HepG2 (cell line): ENCODE data around the gene CTDSP1. TPM values are rescaled to one million over a fixed set of nuclear protein-coding genes. Genes with fewer than 3 reads are reported as not detected.

Experiments
- ATAC-seq: fragments of 200-7000 bp; cut with Tn5 transposase; 3 replicates; pipeline ENCODE4 v1.9.1; 2020; ENCODE audit warnings: mild to moderate bottlenecking, moderate library complexity
- BruUV-seq: library from RNA; stranded (reverse); fragments of 400-500 nt; replicated peaks from 2 replicates; lab custom pipeline; 2021; lab: Mats Ljungman, UMichigan
- CTCF ChIA-PET: fragments of 300-600 bp; formaldehyde crosslinking; extraction: SDS; loops from one replicate; lab custom pipeline; 2021; ENCODE audit warnings: low total read pairs, inconsistent platforms, low intra/inter-chr PET ratio; lab: Yijun Ruan, JAX
- POLR2A ChIA-PET: fragments of 350-600 bp; sonication (Branson Sonifier 250); formaldehyde crosslinking; loops from one replicate; lab custom pipeline; 2020; ENCODE audit warnings: antibody characterized with exemption, inconsistent platforms; lab: Yijun Ruan, JAX
- DNase-seq: peaks from one replicate; pipeline ENCODE4 v3.0.0-alpha.2; 2015; ENCODE audit warnings: low spot score
- FAIRE-seq: peaks from 3 replicates; lab custom pipeline; 2011; peaks lifted over from hg19 to GRCh38; lab: Jason Lieb, UNC
- H2AFZ ChIP-seq: one replicate; pipeline ENCODE4 v1.6.1; 2011; ENCODE audit warnings: low read length, inconsistent platforms
- H3K27ac ChIP-seq: fragments of 300-600 bp; 3 replicates; pipeline ENCODE4 v1.8.0; 2011; ENCODE audit warnings: mixed run types, mild to moderate bottlenecking, mixed read lengths, low read length, inconsistent platforms; ENCODE audit not compliant: insufficient read depth; ENCODE audit errors: extremely low read length
- H3K27me3 ChIP-seq, 2 experiments: fragments of 200-600 bp in 1 of 2; 2 replicates in 1 of 2; 3 replicates in 1 of 2; pipeline versions ENCODE4 v1.6.0 to v1.8.0; 2011; ENCODE audit warnings: low read length in 2 of 2, mild to moderate bottlenecking in 2 of 2, moderate library complexity in 2 of 2, inconsistent platforms in 1 of 2; ENCODE audit not compliant: insufficient read depth in 2 of 2, control insufficient read depth in 1 of 2
- H3K36me3 ChIP-seq, 2 experiments: fragments of 200-600 bp in 1 of 2; replicated peaks in 1 of 2; 2 replicates in 1 of 2; 3 replicates in 1 of 2; pipeline versions ENCODE4 v1.5.1 to v1.8.0; 2011; ENCODE audit warnings: low read length in 2 of 2, inconsistent platforms in 1 of 2; ENCODE audit not compliant: insufficient read depth in 2 of 2, control insufficient read depth in 1 of 2
- H3K4me1 ChIP-seq: 2 replicates; pipeline ENCODE4 v1.5.1; 2012; ENCODE audit warnings: low read length, inconsistent platforms; ENCODE audit not compliant: insufficient read depth
- H3K4me2 ChIP-seq: 2 replicates; pipeline ENCODE4 v1.6.0; 2011; ENCODE audit warnings: low read depth, low read length, inconsistent platforms
- H3K4me3 ChIP-seq, 3 experiments: fragments of 200-600 bp in 1 of 3; sonication (generic), shearing (Covaris generic) in 1 of 3; replicated peaks in 1 of 3; 2 replicates each; pipeline ENCODE4 v1.5.1; 2011 to 2016; ENCODE audit warnings: low read length in 3 of 3, inconsistent platforms in 2 of 3, low read depth in 2 of 3, mild to moderate bottlenecking in 2 of 3, control low read depth in 1 of 3, mixed read lengths in 1 of 3; ENCODE audit not compliant: insufficient read depth in 1 of 3
- H3K79me2 ChIP-seq: one replicate; pipeline ENCODE4 v1.6.1; 2011; ENCODE audit warnings: low read length, inconsistent platforms; ENCODE audit not compliant: insufficient read depth
- H3K9ac ChIP-seq: 2 replicates; pipeline ENCODE4 v1.6.0; 2011; ENCODE audit warnings: mild to moderate bottlenecking, low read depth, low read length, inconsistent platforms; ENCODE audit not compliant: insufficient read depth
- H3K9me3 ChIP-seq: 2 replicates; pipeline ENCODE4 v1.5.1; 2012; ENCODE audit warnings: mild to moderate bottlenecking, low read length
- H4K20me1 ChIP-seq: 2 replicates; pipeline ENCODE4 v1.6.0; 2011; ENCODE audit warnings: inconsistent platforms, mild to moderate bottlenecking, low read length, moderate library complexity; ENCODE audit not compliant: insufficient read depth
- RBM22 ChIP-seq: fragments of 200-400 bp; formaldehyde crosslinking; optimal IDR thresholded peaks from 2 replicates; pipeline ENCODE3; 2017; ENCODE audit warnings: mild to moderate bottlenecking, low read length, moderate library complexity
- ZNF687 ChIP-seq: sonication (generic); formaldehyde crosslinking; IDR thresholded peaks from 2 replicates; pipeline ENCODE4 v1.5.1; 2020; ENCODE audit warnings: mild to moderate bottlenecking, missing genetic modification reagents, moderate library complexity
- ZSCAN22 ChIP-seq: sonication (generic); formaldehyde crosslinking; IDR thresholded peaks from 2 replicates; pipeline ENCODE4 v1.4.0; 2020; ENCODE audit warnings: mild to moderate bottlenecking, missing genetic modification reagents
- WGBS: methylation state at CpG from one replicate; pipeline ENCODE4 v1.1.6; 2017; ENCODE audit warnings: low lambda C conversion rate; 5-methylcytosine and 5-hydroxymethylcytosine counted together
- in situ Hi-C: cut with HindIII; loops from 2 replicates; pipeline ENCODE4 v1.10.0; 2017; ENCODE audit warnings: low pct_unique_long_range_greater_than_20kb; ENCODE audit not compliant: extremely low pct_ligation_motif_present
- intact Hi-C: fragments of 100-400 bp; cut with micrococcal nuclease; formaldehyde crosslinking; loops from one replicate; pipeline ENCODE4 v1.10.0; 2022; ENCODE audit not compliant: unreplicated experiment
- polyA plus RNA-seq, 8 experiments: library from polyadenylated mRNA; depleted of rRNA in 3 of 8; stranded (reverse) in 7 of 8; unstranded in 1 of 8; fragments of >200 nt; fragmentation: Illumina TruSeq in 4 of 8; extraction: Trizol in 4 of 8; gene quantifications; 2 replicates each; pipeline versions ENCODE4 v1.2.1 to v1.2.3, GENCODE V29; 2011 to 2016; ENCODE audit warnings: low read depth in 4 of 8, missing spikeins in 1 of 8, mixed read lengths in 1 of 8; ENCODE audit not compliant: insufficient read depth in 1 of 8
- total RNA-seq, 5 experiments: library from RNA; depleted of rRNA; stranded (reverse); fragments of >200 nt; fragmentation: Illumina TruSeq; extraction: Trizol; gene quantifications; 2 replicates each; pipeline ENCODE4 v1.2.3, GENCODE V29; 2016; ENCODE audit warnings: low read depth in 1 of 5
- TF ChIP-seq, protein P1 (sequence below): sonication (generic); formaldehyde crosslinking; IDR thresholded peaks from 2 replicates; pipeline ENCODE4 v1.4.0; 2020; ENCODE audit warnings: missing genetic modification reagents

Gene CTDSP1
- total and polyA plus RNA-seq, 2 of the 13 experiments (the other 11 are each of a cell fraction or from before 2014, with no cell fraction given) = 91.0 to 268 TPM

DNA sequence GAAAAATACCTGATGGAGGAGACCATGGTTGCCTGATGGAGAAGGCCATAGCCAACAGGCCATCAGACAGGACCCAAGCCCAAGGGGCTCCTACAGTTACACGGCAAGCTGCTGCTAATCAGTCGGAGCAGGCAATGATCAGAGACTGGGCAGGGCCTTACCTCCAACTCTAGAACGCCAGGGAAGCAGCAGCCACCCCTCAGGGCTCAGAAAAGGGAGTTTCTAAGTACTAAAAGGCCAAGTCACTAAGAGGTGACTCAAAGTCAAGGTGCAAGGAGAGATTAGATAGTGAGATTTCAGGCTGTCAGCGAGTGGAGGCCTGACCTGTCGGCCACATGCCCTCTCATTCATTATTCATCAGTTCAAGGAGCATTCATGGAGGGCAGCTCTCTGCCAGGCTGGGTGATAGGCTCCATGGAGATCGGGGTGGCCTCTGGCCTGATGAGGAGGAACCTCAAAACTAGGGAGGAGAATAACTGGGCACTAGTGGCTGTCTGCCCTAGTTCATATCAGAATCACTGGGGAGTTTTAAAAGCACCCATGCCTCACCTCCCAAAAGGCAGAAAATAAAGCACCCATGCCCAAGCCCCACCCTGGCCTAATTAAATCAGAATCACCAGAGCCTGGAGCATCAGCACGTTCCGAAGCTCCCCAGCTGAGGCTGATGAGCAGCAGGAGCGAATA lies 22.9 kb downstream of the CTDSP1 start:
- peaks cover 30% of the 10 kb centered on the region for H3K79me2 ChIP-seq
- H3K36me3 ChIP-seq = peaks cover 18 to 38% of the 10 kb centered on the region in 2 experiments
- in situ Hi-C loops = no loop called here
- no peak overlapping the region for H3K27ac ChIP-seq
- TF ChIP-seq ZSCAN22 (CRISPR knock-in tag) (peak; percentile 79; the same call in 1 of the 2 replicates), ZNF687 (CRISPR knock-in tag) (0 out of 2 replicates have a peak, but pooled peaks have one; percentile 8), RBM22 (no peak)
- TF ChIP-seq, protein P1, sequence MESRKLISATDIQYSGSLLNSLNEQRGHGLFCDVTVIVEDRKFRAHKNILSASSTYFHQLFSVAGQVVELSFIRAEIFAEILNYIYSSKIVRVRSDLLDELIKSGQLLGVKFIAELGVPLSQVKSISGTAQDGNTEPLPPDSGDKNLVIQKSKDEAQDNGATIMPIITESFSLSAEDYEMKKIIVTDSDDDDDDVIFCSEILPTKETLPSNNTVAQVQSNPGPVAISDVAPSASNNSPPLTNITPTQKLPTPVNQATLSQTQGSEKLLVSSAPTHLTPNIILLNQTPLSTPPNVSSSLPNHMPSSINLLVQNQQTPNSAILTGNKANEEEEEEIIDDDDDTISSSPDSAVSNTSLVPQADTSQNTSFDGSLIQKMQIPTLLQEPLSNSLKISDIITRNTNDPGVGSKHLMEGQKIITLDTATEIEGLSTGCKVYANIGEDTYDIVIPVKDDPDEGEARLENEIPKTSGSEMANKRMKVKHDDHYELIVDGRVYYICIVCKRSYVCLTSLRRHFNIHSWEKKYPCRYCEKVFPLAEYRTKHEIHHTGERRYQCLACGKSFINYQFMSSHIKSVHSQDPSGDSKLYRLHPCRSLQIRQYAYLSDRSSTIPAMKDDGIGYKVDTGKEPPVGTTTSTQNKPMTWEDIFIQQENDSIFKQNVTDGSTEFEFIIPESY (CRISPR knock-in tag) = peak; percentile 52; the same call in 1 of the 2 replicates
- TF ChIP-seq, all 625 proteins: peak for 3
- DNase-seq (no peak), ATAC-seq (no peak), FAIRE-seq (no peak)
- ChIA-PET CTCF (no interaction called here), POLR2A (interaction anchor here (5.6 kb wide), 1 partner anchor 9 kb away, joined by 59 read pairs; no protein-coding TSS in a partner anchor)
- no TSS peak for BruUV-seq
- Histone ChIP-seq H3K9me3 (no peaks in the 10 kb centered on the region), H3K9ac (no peak overlapping the region), H3K4me2 (peak overlapping the region; percentile 20; the same call in 1 of the 2 replicates), H4K20me1 (peaks cover 11% of the 10 kb centered on the region; the same call in 1 of the 2 replicates), H2AFZ (no peak overlapping the region), H3K27me3 (no peaks in the 10 kb centered on the region; a peak in 1 of 5 replicates), H3K4me1 (peaks cover 51% of the 10 kb centered on the region), H3K4me3 (no peak overlapping the region)
- intact Hi-C loops = no loop called here
- 87% methylated on average over 9 of the region's 9 CpGs for WGBS
